ENCODE data around the gene LCMT1. TPM values are rescaled to one million over a fixed set of nuclear protein-coding genes. Genes with fewer than 3 reads are reported as not detected.

LCMT1 gene
- total RNA-seq, 1 donor: 35.5 TPM

DNA sequence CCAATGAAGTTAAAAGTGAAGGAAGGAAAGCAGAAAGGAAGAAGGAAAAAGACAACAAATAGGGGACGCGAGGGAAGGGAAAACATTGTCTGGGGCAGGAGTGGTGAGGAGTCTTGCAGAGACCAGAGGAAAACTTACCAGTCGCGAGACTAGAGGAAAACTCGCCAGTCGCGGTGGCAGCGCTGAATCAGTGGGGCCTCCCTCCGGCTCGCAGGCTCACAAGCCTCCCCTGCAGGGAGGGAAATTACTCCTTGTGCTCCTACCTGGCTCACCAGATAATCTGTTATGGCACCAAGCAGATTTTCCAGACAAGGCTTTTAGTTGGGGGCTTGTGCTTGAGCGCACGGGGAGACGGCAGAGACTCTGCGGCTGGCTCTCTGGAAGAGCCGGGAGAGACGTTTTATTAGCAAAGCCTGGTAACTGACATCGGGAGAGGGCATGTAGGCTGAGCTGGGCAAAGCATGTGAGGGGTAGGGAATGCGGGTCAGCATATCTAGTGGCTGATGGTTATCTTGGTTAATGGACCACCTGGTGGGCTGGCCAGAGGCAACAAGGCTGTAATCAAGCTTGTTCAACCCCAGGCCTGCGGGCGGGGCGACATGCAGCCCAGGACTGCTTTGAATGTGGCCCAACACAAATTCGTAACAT is 37.1 kb downstream of the LCMT1 start:
- no peak overlapping the region for H3K4me2 ChIP-seq (ENCODE audit: insufficient read depth, low read length)
- H3K36me3 ChIP-seq (ENCODE audit: insufficient read depth, low read length): peaks cover 13% of the 10 kb centered on the region
- no peaks in the 10 kb centered on the region for H4K20me1 ChIP-seq (ENCODE audit: insufficient read depth, low read length)
- no peak for DNase-seq (ENCODE audit: insufficient read length, low spot score, missing footprints)
- H3K4me3 ChIP-seq (ENCODE audit: insufficient read depth, low read length): no peak overlapping the region
- no peaks in the 10 kb centered on the region for H3K27me3 ChIP-seq (ENCODE audit: insufficient read depth, low read length)
- no peak overlapping the region for H3K27ac ChIP-seq (ENCODE audit: low read depth, low read length)
- no peaks in the 10 kb centered on the region for H3K79me2 ChIP-seq (ENCODE audit: insufficient read depth, low read length)
- no peak overlapping the region for H2AFZ ChIP-seq (ENCODE audit: low read length)
- H3K4me1 ChIP-seq (ENCODE audit: insufficient read depth, low read length): peaks cover 16% of the 10 kb centered on the region
- TF ChIP-seq CTCF (IDR thresholded peaks at IDR 0.05; ENCODE audit: extremely low read depth, low read depth, low read length): no peak
- H3K9me3 ChIP-seq (ENCODE audit: low read depth, low read length): no peaks in the 10 kb centered on the region

DNA sequence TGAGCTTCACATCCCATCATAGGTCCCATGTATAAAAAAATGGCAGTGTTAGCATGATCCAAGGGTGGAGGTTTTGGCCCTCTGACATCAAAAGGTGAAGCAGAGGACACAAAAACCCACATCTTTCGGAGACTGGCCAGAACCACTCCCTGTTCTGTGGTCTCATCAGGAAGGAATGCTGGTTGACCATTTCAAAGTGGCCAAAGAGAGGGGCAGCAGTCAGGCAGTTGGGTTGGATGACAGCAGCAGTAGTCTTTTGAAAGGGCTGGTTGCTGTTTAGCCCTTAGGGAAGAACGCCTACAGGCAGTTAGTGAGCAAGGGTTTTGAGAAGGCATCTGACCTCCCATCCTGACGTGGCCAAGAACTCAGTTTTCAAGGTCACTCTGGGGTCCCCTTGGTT is 40.5 kb downstream of the LCMT1 start:
- peaks cover 16% of the 10 kb centered on the region for H3K4me1 ChIP-seq (ENCODE audit: insufficient read depth, low read length)
- H2AFZ ChIP-seq (ENCODE audit: low read length): no peak overlapping the region
- no peak overlapping the region for H3K4me3 ChIP-seq (ENCODE audit: insufficient read depth, low read length)
- DNase-seq (ENCODE audit: insufficient read length, low spot score, missing footprints): no peak
- no peak for TF ChIP-seq CTCF (IDR thresholded peaks at IDR 0.05; ENCODE audit: extremely low read depth, low read depth, low read length)
- H4K20me1 ChIP-seq (ENCODE audit: insufficient read depth, low read length): no peaks in the 10 kb centered on the region
- peak overlapping the region; percentile 30 for H3K4me2 ChIP-seq (ENCODE audit: insufficient read depth, low read length)
- no peaks in the 10 kb centered on the region for H3K79me2 ChIP-seq (ENCODE audit: insufficient read depth, low read length)
- H3K27ac ChIP-seq (ENCODE audit: low read depth, low read length): peak overlapping the region; percentile 78
- H3K9me3 ChIP-seq (ENCODE audit: low read depth, low read length): no peaks in the 10 kb centered on the region
- no peaks in the 10 kb centered on the region for H3K27me3 ChIP-seq (ENCODE audit: insufficient read depth, low read length)
- H3K36me3 ChIP-seq (ENCODE audit: insufficient read depth, low read length): peaks cover 14% of the 10 kb centered on the region

DNA sequence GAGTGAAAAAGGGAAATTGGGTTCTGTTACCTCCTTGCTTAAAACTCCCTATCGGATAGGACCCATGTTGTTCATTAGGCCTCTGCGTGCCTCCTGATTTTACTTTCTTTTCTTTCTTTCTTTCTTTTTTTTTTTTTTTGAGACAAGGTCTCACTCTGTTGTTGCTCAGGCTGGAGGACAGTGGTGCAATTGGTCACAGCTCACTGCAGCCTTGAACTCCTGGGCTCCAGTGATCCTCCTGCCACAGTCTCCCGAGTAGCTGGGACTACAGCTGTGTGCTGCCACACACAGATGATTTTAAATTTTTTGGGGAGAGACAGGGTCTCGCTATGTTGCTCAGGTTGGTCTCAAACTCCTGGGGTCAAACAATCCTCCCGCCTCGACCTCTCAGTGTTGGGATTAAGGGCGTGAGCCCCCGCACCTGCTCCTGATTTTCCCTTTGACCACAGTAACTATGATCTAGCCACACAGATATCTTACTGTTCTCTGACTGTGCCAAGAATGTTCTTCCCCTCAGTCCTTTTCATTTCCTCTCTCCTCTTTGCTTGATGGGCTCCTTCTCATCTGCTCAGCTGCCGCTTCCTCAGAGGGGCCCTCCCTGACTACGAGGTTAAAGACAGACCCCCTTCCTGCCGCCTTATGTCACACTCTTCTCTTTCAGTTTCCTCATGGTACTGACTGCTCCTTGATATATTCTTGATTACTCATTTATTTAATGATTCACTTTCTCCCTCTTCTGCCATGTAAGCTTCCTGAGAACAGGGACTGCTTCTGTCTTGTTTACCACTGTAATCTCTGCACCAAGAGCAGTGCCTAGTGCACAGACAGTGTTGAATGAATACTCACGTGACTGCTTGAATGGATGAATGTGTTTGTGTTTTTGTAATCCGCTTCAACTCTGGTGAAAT is 44.3 kb downstream of the LCMT1 start:
- DNase-seq (ENCODE audit: insufficient read length, low spot score, missing footprints): peak; percentile 74
- Histone ChIP-seq H3K4me1 (ENCODE audit: insufficient read depth, low read length) (peaks cover 16% of the 10 kb centered on the region), H3K27me3 (ENCODE audit: insufficient read depth, low read length) (no peaks in the 10 kb centered on the region), H3K36me3 (ENCODE audit: insufficient read depth, low read length) (peaks cover 18% of the 10 kb centered on the region), H3K79me2 (ENCODE audit: insufficient read depth, low read length) (no peaks in the 10 kb centered on the region), H3K4me3 (ENCODE audit: insufficient read depth, low read length) (no peak overlapping the region), H3K4me2 (ENCODE audit: insufficient read depth, low read length) (no peak overlapping the region), H3K27ac (ENCODE audit: low read depth, low read length) (peak overlapping the region; percentile 53), H4K20me1 (ENCODE audit: insufficient read depth, low read length) (no peaks in the 10 kb centered on the region), H2AFZ (ENCODE audit: low read length) (no peak overlapping the region), H3K9me3 (ENCODE audit: low read depth, low read length) (no peaks in the 10 kb centered on the region)
- TF ChIP-seq CTCF (IDR thresholded peaks at IDR 0.05; ENCODE audit: extremely low read depth, low read depth, low read length): no peak

GRCh38 chr16:25157271-25157875 is 45.8 kb downstream of the LCMT1 start:
- no peak for TF ChIP-seq CTCF (IDR thresholded peaks at IDR 0.05; ENCODE audit: extremely low read depth, low read depth, low read length)
- H3K4me3 ChIP-seq (ENCODE audit: insufficient read depth, low read length): no peak overlapping the region
- H3K79me2 ChIP-seq (ENCODE audit: insufficient read depth, low read length): no peaks in the 10 kb centered on the region
- H3K27ac ChIP-seq (ENCODE audit: low read depth, low read length): no peak overlapping the region
- H3K27me3 ChIP-seq (ENCODE audit: insufficient read depth, low read length): no peaks in the 10 kb centered on the region
- DNase-seq (ENCODE audit: insufficient read length, low spot score, missing footprints): no peak
- H2AFZ ChIP-seq (ENCODE audit: low read length): no peak overlapping the region
- no peak overlapping the region for H3K4me2 ChIP-seq (ENCODE audit: insufficient read depth, low read length)
- H3K4me1 ChIP-seq (ENCODE audit: insufficient read depth, low read length): peaks cover 6% of the 10 kb centered on the region
- no peaks in the 10 kb centered on the region for H4K20me1 ChIP-seq (ENCODE audit: insufficient read depth, low read length)
- no peaks in the 10 kb centered on the region for H3K9me3 ChIP-seq (ENCODE audit: low read depth, low read length)
- peaks cover 18% of the 10 kb centered on the region for H3K36me3 ChIP-seq (ENCODE audit: insufficient read depth, low read length)
